GM18526 (cell line): Measurements from ENCODE around the gene PTGFRN.

Source experiments
- POLR2A ChIP-seq: IDR thresholded peaks from 3 replicates; pipeline ENCODE4 v1.6.1; 2011; ENCODE audit not compliant: insufficient read length; ENCODE audit errors: extremely low read depth

Gene PTGFRN

DNA sequence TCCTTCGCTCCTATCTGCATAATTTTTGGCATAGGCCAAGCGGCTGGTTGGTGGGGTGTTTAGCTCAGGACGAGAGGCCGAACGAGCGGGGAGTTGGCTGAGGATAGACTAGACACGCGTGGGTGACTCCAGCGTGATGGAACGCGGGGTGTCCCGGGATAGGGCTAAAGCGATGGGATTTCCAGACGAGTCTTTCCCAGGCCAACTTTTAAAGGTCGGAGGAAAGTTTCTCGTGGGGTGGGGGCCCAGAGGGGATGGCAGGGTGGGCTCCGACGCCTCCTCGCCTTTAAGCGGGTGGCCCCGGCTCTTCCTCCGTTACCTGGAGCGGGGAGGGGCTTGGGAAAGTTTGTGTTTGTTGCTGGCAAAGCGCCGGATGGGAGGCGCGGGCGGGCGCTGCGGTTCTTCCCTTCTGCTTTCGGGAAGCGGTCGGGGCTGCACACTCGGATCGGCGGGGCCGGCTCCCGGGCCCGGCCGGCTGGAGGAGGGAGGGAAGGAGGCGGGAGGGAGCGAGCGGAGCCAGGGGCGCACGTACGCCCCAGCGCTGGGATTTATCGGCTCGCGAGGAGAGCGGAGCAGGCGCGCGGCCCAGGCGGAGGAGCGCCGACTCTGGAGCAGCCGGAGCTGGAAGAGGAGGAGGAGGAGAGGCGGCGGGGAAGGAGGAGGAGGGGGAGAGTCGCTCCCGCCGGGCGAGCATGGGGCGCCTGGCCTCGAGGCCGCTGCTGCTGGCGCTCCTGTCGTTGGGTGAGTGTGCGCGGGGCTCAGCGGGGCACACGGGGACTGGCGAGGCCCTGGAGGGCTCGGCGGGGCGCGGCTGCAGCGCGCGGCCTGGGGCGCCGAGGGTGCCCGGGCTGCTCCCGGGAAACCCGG is at the start of gene PTGFRN:
Gene PTGFRN, plus strand, starts transcription at position 405 of the 867 bp plus-strand sequence. Its CDS starts 288 bp downstream, at position 693.
- no peak for TF ChIP-seq POLR2A

DNA sequence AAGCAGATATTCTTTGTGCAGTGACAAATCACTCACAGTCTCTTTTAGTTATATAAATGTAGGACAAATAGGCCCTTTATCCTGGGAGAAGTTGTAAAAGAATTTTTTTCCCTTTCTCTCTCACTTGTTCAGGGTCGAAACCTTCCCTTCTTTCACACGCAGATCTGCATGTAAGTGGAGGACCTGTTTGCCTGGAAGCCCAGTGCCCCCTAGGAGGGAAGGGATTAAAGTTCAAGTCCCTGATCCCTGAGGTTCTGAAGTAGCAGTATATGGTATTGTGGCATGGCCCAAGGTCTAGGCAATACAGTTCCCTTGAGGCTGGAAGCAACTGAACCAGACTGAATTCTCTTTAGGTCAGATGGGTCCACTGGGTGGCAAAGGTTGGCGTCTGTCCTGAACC is 48.6 kb upstream of the PTGFRN start:
- no peak for TF ChIP-seq POLR2A

DNA sequence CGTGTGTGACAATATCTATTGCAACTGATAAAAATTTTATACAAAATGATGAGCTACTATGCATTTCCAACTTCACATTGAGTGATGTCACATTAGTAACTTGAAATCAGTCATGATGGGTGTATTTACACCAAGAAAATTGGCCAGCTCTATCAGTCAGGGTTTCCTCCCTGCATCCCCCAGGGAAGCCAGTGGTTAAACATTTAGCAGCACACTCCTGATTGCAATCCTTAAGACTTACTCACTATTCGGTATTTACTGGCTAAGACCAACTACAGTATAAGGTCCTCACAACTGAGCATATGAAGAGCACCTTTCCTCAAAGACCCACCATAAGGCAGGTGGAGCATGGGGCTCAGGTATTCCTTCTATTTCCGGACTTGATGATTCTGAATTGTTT is 41.3 kb upstream of the PTGFRN start:
- TF ChIP-seq POLR2A, result no peak

DNA sequence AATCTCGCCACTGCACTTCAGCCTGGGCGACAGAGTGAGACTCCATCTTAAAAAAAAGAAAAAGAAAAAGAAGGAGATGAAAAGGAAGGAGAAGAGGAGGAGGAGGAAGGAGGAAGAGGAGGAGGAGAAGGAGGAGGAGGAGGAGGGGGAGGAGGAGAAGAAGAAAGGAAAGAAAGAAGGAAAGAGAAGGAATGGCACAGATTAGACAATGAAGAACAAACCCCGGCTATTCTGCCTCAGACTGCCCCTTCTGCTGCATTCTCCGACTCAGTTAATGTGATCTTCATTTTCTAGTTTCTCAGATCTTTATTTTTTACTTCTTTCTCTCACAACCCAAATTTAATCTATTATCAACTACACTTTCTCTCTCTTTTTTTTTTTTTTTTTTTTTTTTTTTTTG is 40.1 kb upstream of the PTGFRN start:
- no peak for TF ChIP-seq POLR2A

DNA sequence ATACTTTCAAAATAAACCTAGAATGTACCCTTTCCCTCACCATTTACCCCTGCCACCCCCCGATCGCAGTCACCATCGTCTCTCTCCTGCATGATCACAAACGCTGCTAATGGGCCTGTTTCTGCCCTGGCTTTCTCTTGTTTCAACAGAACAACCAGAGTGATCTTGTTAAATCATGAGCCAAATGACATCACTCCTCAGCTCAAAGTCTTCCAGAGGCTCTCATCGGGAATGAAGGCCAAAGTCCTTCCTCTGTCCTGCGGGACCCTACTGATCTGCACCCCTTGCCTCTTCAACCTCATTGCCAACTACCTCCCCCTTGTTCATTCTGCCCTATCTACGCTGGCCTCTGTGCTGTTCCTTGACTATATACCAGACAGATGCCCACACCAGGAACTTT is 39.4 kb upstream of the PTGFRN start:
- TF ChIP-seq POLR2A, result no peak

DNA sequence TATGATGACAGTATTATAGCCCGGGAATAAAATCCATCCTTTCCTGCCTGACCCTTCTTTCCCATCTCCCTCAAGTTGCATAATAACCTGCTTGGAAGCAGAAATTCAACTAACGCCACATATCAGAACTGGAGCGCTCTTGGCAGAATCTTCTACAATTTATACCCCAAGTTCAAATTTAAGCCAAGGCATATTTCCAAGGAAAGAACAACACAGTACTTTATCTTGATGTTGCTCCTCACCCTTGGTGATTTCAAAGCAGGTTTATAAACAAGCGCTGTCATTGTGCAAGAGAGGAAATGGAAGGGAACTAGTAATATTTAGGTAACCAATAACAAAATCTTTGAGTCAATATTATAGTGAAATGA is 38.0 kb upstream of the PTGFRN start:
- no peak for TF ChIP-seq POLR2A

DNA sequence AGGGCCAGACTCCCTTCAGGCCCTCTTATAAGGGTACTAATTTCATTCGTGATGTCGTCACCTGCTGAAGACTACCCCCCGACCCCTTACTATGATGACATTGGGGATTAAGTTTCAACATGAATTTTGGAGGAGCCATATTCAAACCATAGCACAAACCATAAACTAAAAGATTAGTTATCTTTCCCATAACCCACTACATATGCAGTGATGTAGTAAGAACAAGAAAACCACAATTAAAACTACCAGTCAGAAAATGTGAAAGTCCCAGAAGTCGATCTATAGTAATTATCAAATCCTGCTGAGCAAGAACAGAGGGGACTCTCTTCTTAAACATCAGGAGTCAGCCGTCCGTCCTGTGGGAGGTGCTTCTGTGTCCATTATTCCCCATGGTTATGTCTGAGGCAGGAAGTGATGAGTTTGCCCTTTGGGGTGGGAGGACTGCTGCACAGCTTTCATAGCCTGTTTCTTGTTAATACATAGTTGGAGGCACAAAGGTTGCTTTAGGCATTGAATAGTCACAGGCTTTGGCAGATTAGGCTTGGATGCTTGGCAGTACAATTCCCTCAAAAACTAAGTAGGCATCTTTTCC is 35.9 kb upstream of the PTGFRN start:
- TF ChIP-seq POLR2A, result no peak

DNA sequence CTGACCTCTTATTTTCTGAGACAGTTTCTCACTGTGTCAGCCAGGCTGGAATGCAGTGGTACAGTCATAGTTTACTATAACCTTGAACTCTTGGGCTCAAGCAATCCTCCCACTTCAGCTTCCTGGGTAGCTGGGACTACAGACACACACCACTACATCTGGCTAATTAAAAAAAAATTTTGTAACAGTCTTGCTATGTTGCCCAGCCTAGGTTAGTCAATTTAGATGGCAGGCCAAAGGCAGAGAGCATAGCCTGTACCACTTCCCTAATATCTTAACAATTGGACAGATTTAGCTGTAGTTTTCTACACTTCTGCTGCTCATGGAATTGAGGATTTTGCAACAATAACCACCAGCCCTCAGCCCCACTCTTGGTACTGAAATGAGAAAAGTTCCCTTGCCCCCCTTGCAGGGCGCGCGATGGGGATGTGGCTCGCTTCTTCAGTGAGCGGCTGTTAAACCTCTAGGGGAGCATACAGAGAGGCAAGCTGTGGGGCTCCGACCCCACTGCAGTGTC is 34.9 kb upstream of the PTGFRN start:
- TF ChIP-seq POLR2A, result no peak

DNA sequence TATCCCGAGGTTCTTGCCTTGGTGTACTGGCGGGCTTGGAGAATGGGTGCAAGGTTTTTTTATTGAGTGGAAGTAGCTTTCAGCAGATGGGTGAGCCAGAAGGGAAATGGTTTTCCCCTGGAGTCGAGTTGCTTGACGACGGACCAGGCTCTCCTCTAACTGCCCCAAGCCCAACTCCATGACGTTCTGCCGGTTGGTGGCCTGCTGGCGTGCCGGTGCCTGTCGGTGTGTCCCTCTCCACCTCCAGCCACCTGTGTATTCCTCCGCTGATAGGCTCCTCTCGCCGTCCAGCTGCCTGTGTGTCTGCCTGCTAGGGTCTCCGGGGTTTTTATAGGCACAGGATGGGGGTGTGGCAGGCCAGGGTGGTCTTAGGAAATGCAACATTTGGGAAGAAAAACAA is 34.3 kb upstream of the PTGFRN start:
- TF ChIP-seq POLR2A, result no peak

DNA sequence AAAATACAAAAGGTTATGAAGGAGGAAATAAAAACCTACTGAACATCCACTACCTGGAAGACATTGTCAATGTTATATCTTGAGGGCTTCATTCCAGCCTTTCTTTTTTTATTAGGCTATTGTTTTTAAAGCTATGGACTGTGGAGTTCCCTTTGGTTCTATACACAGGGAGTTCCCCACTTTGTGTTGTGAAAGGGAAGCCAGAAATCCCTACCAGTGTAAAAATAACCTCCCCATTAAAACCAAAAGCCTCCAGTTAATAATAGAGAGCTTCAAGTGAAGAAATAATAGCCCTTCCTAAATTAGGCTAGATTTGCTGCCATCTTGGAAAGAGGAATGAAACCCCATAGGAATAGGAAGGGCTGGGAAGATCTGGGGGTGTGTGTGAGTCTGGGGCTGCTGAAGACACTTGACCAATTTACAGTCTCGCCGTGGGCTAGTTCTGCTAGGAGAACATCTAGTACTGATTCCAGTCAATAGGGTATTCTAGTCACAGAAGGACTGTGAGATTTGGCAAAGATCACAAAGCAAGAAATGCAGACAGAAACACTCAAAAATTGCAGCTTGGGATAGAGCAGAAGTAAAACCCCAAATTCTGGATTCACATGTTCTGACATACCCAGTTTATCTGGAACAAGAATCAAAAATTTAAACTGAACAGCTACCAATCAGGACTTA is 32.4 kb upstream of the PTGFRN start:
- TF ChIP-seq POLR2A, result no peak

DNA sequence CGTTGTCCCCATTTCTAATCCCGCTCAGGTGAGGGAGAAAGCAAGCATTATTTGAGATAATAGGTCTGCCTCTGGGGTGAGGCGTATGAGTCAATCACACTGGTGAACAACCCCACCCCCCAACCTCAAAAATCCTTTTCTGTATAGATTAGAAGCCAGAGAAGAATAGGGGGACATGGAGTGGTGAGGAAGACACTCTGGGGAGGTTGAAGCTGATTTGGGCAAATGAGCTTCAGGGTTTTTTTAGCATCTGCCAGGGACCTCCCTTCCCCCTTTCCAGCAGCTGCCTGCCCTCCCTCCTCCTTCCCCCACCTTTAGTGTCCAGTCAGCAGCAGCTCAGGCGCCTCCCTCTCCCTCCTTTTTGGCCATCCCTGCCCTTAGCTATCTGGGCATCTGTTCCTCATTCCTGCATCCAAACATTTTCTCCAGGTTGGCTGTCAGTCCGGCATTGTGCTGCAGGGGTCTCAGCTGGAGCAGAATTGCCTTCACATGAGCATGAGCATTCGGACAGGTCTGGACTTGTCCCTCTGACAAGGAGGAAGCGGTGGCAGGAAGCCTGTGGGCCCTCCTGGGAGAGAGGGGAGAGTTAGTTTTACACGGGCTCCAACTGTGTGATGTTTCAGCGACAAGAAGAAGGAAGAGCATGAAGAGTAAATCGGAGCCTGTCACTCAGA is 30.8 kb upstream of the PTGFRN start:
- no peak for TF ChIP-seq POLR2A

DNA sequence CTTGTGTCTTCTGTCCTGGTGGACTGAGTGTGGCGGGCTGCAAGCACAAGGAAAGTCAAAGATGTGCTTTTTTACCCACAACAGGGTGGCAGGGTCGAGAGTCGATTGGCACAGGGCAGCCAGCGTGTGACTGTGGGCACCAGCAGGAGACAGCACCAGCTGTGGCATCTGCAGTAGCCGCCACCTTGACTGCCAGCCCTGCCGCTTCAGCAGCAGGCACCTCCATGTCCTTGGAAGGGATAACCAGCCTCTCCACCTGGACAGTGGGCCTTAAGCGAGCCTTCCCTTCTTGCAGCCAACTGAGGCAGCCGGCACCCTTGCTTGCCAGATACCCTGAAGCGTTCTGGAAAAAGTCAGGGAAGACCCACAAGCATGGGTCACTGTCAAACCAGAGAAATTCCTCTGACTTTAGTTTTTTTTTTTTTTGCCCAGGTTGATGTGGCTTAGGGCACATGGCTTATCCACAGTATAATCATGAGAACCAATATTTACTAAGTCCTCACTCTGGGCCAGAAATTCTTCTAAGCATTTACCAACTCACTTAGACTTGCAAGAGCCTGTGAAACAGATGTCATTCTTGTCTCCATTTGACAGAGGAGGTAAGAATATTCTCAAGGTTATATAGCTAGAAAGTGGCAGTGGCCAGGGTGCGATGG is 30.1 kb upstream of the PTGFRN start:
- no peak for TF ChIP-seq POLR2A

DNA sequence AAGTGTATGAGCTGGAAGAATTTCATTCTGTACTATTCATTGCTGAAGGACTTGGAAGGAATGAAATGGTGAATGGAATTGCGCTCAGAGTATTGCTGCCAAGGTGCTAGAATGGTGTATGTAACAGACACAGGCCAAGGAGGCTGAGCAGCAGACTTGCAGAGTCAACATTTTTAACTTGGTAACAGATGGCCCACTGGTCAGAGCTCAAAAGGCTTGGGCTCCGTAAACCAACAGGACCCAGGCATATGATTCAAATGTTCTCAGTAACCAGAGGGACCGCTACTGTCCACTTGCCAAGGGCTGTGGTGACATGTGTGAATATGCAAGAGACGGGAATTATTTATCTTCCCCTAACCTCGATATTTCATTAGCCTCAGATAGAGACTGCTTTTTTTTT is 28.8 kb upstream of the PTGFRN start:
- no peak for TF ChIP-seq POLR2A

DNA sequence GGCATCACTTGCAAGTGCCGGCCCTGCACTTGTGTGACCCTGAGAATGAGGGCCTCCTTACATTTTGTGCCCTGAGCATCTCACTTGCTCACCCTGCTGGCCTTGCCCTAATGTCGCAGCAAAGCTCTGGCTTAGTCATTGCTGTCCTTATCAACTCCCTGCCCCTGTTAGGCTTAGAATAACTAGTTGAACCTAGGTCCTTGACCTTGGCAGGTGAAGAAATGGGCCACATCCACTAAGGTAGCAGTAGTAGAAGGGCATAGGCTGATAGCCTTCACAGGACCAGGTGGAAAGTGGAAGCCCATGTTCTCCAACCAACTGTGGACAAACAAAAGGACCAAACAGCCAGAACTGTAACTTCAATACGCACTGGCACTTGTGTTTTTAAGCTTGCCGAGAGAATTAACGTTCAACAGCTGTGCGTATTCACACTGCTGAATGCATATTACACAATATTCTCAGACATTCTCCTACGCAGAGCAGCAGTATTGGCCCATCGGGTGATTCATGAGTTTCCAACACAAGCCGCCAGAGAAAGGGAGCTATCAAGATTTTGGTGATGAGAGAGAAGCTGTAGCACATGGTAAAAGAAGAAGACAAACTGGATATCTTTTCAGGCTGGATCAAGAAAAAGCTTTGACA is 27.7 kb upstream of the PTGFRN start:
- no peak for TF ChIP-seq POLR2A

DNA sequence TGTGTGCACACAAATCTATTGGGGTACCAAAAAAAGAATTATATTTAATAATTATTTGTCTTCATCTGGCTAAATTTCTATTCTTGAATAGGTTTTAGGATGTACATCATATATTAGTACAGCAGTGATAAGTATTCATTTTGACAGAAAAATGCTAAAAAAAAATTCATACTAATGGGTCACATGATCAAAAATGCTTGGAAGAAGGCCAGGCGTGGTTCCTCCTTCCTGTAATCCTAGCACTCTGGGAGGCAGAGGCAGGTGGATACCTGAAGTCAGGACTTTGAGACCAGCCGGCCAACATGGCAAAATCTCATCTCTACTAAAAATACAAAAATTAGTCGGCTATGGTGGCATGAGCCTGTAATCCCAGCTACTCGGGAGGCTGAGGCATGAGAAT is 26.9 kb upstream of the PTGFRN start:
- no peak for TF ChIP-seq POLR2A

DNA sequence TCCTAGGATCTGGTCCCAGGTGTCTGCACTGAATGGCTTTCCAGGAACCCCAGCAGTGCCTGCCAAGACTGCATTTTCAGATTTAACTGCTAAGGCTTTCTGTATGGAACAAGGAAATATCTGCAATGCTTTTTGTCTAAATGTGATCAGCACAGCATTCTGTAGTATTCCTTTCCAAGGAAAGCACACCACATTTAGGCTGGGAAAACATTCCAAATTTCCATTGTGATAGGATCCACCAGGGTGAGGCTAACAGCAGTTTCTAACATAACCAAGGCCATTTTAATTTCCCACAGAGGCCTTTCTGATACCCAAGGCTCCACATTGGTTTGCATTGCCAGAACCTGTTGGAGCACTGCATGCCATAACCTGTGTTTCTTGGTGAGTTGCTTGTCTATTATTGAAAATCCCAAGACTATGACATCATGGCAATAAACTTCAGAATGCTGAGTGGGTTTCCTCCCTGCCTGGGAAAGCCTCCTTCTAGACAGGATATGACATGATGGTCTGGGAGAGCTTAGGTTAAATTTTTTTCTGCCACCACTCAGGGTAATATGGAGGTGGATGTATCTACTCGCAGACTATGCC is 23.3 kb upstream of the PTGFRN start:
- no peak for TF ChIP-seq POLR2A
